NCI-H2196 (cell line): ENCODE measurements around the gene KREMEN1.
"Not testable (repeated sequence)": the region's sequence is repeated elsewhere in the genome, so short reads cannot be mapped to it uniquely, and the experiment has no call there.

Experiments
- DNase-seq: peaks from one replicate; lab custom pipeline; 2025; ENCODE audit not compliant: unreplicated experiment; lab: John Stamatoyannopoulos, UW

The KREMEN1 gene, protein sequence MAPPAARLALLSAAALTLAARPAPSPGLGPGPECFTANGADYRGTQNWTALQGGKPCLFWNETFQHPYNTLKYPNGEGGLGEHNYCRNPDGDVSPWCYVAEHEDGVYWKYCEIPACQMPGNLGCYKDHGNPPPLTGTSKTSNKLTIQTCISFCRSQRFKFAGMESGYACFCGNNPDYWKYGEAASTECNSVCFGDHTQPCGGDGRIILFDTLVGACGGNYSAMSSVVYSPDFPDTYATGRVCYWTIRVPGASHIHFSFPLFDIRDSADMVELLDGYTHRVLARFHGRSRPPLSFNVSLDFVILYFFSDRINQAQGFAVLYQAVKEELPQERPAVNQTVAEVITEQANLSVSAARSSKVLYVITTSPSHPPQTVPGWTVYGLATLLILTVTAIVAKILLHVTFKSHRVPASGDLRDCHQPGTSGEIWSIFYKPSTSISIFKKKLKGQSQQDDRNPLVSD

DNA sequence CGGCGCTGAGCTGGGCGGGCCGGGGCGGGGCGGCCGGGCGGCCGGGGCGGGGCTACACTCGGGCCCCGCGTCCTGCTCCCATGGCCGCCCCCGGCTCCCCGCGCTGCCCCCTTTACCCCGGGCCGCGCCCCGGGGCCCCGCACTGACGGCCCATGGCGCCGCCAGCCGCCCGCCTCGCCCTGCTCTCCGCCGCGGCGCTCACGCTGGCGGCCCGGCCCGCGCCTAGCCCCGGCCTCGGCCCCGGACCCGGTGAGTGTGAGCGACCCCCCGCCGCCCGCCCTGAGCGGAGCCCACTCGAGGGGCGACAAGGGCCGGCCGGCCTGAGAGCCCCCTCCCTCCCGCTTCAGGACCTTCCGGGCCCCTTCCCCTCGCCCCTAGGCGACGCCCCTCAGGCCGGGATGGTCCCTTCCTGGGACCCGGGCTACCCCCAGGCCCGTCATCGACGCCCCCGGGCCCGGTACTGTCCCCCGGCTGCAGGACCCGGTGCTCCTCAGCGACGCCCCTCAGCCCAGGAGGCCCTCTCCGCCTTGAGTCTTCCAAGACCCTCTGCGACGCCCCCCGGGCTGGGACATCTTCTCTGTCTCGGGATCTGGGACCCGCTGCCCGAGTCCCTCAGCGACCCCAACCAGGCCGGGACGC, at the start of gene KREMEN1:
TSS of gene KREMEN1 (plus strand) at position 57 of the 639 bp plus-strand sequence. CDS start at position 153, 96 bp downstream.
- DNase-seq = no peak

GRCh38 chr22:29023172-29023796, 49.6 kb upstream of the KREMEN1 start:
- DNase-seq = no peak

DNA sequence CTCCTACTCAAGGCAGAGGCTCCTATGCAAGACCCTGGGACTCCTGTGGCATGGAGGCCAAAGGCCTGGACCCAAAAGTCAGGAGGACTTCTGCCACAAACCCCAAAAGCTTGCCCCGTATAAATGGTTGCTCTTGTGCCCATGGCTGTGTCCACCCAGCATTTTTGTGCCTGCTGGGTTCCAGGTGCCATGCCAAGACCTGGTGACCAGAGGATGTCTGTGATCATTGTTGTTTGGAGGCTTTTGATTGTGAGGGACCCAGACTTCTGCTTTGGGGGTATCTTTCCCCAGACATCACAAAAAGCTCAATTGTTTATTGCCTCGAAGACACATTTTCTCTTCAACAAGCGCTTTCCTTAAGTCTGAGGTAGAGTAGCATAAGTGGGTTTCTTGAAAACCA, 46.3 kb upstream of the KREMEN1 start:
- no peak for DNase-seq

- DNase-seq = no peak
Measured at GRCh38 chr22:29028468-29028867, 44.4 kb upstream of the KREMEN1 start.

DNA sequence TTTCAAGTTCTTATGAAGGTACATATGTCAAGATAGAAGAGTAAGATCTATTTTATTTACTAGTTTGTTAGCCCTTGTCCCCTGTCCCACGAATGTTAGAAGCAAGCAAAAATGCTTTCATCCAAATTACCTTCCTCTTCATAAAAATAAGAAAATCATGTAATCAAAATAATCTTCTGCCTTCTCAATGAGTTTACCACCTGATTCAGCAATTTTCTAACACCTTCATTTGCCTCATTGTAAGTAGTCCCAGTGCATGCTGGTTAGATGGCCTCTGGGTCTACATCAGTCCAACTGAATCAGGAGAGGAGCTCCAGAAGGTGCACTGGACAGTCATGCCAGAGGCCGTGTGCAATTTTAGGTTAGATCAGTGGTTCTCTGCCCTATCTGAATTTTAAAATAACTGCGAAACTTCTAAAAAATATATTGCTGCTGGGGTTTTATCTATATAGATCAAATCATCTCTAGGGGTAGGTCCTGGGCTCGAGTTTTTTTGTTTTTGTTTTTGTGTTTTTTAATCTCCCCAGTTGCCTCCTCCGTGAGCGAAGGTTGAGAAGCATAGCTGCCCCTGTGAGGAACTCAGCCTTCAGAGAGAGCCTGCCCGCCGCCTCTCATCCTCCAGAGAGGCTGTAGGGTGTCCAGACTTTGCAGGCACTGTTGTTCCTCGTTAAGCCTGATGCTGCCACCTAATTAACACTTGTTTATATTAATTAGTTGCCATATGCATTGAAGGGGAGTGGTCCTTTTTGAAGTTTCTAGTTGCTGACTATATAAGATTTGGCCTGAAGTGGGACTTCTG, 43.4 kb upstream of the KREMEN1 start:
- no peak for DNase-seq

GRCh38 chr22:29030016-29030617, 42.7 kb upstream of the KREMEN1 start:
- no peak for DNase-seq

GRCh38 chr22:29030618-29031226, 42.1 kb upstream of the KREMEN1 start:
- peak; percentile 56 for DNase-seq

DNA sequence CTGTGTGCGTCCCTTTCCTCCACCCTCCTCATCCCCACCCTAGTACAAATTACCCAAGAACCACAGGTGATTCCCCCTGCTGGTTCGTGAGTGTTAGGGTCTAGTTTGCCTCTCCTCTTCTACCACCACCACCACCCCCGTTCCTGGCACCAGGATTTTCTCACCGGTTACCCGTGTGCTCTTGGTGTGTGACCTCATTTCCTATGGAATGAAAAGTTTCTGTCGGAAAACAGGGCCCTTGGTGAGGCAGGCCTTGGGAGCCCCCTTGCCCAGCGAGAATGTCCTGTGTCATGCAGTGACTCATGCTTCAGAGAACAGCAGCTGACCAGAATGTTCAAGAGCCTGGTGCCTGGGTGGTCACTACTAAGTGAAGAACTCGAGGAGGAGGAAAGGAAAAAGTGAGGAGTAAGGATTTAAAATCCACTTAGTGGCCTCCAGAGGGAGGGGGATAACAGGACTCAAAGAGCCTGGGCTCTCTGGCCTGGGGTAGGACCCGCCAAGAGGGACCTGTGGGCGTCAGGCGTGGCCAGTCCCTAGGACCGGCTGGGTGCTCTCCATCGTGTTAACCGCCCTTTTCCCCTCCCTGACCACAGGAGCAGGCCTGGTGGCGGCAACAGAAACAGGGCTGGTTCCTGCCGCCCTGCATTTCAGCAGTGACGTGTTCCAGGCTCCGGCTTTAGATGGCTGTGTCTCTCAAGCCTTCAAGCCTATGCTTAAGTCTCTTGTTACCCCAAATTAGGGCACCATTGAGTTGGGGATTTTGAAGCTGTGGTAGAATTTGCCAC, 41.4 kb upstream of the KREMEN1 start:
- DNase-seq = no peak

DNA sequence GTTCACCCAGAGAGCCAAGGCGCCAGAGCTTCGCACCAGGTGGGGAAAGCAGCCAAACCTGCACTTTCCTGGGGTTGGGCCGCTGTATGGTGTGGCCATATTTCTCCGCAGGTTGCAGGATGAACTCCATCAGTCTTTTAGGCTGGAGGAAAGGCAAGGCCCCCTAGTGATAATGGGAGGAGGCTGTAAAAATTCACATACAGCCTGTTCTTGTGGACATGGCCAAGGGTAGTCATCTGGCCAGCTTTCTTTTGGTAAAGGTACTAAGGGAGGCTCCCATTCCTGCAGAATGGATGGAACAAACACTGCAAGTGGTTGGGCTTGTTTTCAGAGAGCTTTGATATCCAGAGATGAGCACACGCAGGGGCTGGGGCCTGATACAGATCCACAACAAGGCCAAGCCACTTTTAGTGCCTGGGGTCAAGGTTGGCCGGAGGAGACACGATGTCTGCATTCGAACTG, 40.8 kb upstream of the KREMEN1 start:
- no peak for DNase-seq

DNA sequence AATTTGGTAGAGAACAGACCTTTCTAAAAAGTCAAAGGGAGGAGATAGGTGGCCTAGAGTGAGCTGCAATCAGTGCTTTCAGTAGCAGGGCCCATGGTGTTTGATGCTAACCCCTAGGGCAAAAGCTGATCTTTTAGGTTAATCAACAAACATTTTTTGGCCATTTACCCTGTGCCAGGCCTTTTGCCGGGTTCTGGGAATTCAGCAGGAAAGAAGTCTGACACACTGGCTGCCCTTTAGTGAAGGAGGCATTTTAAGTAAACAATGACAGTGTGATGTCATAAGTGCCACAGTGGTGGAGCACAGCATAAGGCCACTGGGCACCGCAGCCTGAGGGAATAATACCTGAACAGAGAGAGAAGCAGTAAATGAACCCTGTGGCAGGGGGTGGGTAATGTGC, 40.3 kb upstream of the KREMEN1 start:
- no peak for DNase-seq

GRCh38 chr22:29037340-29037932, 35.4 kb upstream of the KREMEN1 start:
- DNase-seq = peak; percentile 14

- no peak for DNase-seq
Measured at GRCh38 chr22:29039148-29039547, 33.7 kb upstream of the KREMEN1 start.

GRCh38 chr22:29039684-29040083, 33.2 kb upstream of the KREMEN1 start:
- DNase-seq = not testable (repeated sequence)

DNA sequence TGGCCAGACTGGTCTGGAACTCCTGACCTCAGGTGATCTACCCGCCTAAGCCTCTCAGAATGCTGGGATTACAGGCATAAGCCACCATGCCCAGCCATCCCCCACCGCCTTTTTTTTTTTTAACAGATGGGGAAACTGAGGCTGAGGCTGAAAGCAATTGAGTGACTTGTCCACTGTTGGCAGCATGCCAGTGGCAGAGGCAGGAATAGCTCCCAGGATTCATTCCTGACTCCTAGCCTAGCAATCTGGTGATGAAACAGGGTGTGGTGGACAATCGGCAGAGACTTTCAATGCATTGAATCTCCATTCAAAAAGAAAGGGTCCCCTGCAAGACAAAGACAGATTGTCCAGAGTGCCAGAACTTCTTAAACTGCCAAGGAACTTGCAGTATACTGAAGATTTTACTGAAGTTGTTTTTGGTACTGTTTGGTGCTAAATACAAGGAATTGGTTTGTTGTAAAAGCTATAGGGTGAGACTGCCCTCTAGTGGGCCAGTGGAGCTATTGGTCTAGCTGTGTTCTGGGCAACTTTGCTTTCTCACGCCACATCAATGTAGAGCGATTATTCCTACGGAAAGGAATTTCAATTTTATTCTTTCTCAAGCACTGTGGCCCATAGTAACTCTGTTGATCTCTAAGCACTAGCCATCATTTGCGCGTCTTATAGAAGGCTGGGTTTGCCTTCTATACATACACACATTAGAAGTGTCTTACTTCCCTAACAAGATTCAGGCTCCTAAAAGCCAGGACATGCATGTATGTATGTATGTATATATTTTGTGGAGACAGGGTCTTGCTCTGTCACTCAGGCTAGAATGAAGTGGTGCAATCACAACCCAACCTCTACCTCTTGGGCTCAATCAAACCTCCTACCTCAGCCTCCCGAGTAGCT, 32.2 kb upstream of the KREMEN1 start:
- DNase-seq = peak; percentile 47

DNA sequence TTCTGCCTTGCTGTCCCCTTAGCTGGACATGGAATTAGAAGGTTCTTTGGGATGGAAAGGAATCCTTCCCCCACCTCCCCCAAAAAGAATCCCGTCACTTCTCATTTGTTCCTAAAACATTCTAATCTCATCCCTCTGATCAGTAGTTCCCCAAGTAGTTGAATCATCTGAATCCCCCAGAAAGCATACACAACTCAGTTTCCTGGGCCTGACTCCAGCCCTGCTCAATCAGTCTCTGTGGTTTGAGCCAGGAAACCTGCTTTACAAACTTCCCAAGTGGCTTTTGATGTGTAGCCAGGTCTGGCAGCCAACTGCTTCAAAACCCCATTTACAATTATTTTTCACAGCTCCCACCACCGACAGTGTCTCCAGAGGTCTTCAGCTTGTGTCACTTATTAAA, 31.4 kb upstream of the KREMEN1 start:
- DNase-seq = no peak

- DNase-seq = no peak
Measured at GRCh38 chr22:29043906-29044575, 28.8 kb upstream of the KREMEN1 start.

DNA sequence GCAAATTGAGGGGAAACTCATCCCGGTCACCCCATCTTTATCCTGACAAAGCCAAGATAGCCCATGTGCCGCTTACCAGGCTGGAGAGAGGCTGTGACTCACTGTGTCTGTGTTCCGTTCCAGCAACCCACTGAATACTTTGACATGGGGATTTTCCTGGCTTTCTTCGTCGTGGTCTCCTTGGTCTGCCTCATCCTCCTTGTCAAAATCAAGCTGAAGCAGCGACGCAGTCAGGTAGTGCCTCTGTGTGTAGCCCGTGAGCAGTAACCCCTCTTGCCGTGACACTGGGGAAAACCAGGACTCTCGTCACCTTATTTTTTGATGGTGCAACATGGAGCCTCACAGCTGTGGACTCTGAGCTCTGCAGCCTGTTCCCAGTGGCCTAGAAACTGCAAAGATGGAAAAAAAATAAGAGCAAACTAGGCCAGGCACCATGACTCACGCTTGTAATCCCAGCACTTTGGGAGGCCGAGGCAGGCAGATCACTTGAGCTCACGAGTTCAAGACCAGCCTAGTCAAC, 28.1 kb upstream of the KREMEN1 start:
- no peak for DNase-seq
